HEK293T (cell line): Measurements from ENCODE around the gene LAGE3.

Experiments
- CTCF ChIA-PET: fragments of 350-600 bp; formaldehyde crosslinking; extraction: SDS; loops from one replicate; lab custom pipeline; 2021; ENCODE audit warnings: antibody characterized with exemption, inconsistent platforms; lab: Yijun Ruan, JAX
- POLR2A ChIA-PET: fragments of 350-600 bp; formaldehyde crosslinking; extraction: SDS; loops from one replicate; lab custom pipeline; 2020; ENCODE audit warnings: antibody characterized with exemption, inconsistent platforms; lab: Yijun Ruan, JAX
- DNase-seq: peaks from one replicate; pipeline ENCODE4 v3.0.0; 2012; ENCODE audit warnings: mixed read lengths; ENCODE audit errors: extremely low spot score
- ARNT ChIP-seq: fragments of 450-650 bp; IDR thresholded peaks from 2 replicates; pipeline ENCODE4 v1.6.1; 2017; ENCODE audit warnings: mild to moderate bottlenecking
- BHLHE40 ChIP-seq: fragments of 450-650 bp; IDR thresholded peaks from 2 replicates; pipeline ENCODE4 v1.6.1; 2016; ENCODE audit warnings: mild to moderate bottlenecking, moderate library complexity, borderline replicate concordance
- CTBP1 ChIP-seq: fragments of 450-650 bp; IDR thresholded peaks from 2 replicates; pipeline ENCODE4 v1.6.1; 2016; ENCODE audit warnings: borderline replicate concordance
- ELF4 ChIP-seq: fragments of 450-650 bp; IDR thresholded peaks from 2 replicates; pipeline ENCODE4 v1.6.1; 2017; ENCODE audit warnings: antibody characterized with exemption
- FOXA1 ChIP-seq: fragments of 450-650 bp; IDR thresholded peaks from 2 replicates; pipeline ENCODE4 v1.6.1; 2016; ENCODE audit warnings: mild to moderate bottlenecking
- FOXK2 ChIP-seq: fragments of 450-650 bp; IDR thresholded peaks from 2 replicates; pipeline ENCODE4 v1.6.1; 2016; ENCODE audit warnings: mild to moderate bottlenecking
- FOXM1 ChIP-seq: fragments of 450-650 bp; IDR thresholded peaks from 2 replicates; pipeline ENCODE4 v1.6.1; 2017; ENCODE audit warnings: mild to moderate bottlenecking, borderline replicate concordance
- HDGF ChIP-seq: fragments of 450-650 bp; IDR thresholded peaks from 2 replicates; pipeline ENCODE4 v1.6.1; 2017; ENCODE audit warnings: antibody characterized with exemption, borderline replicate concordance
- L3MBTL2 ChIP-seq: fragments of 450-650 bp; conservative IDR thresholded peaks from 2 replicates; pipeline ENCODE4 v1.6.1; 2016; ENCODE audit warnings: mild to moderate bottlenecking
- LEF1 ChIP-seq: fragments of 450-650 bp; IDR thresholded peaks from 2 replicates; pipeline ENCODE4 v1.6.1; 2017; ENCODE audit warnings: mild to moderate bottlenecking, borderline replicate concordance
- NFRKB ChIP-seq: fragments of 450-650 bp; IDR thresholded peaks from 2 replicates; pipeline ENCODE4 v1.6.1; 2016; ENCODE audit warnings: mild to moderate bottlenecking, moderate library complexity
- SP1 ChIP-seq: fragments of 450-650 bp; IDR thresholded peaks from 2 replicates; pipeline ENCODE4 v1.6.1; 2017
- SUZ12 ChIP-seq: fragments of 450-650 bp; IDR thresholded peaks from 2 replicates; pipeline ENCODE4 v1.6.1; 2016; ENCODE audit warnings: mild to moderate bottlenecking
- TARDBP ChIP-seq: fragments of 450-650 bp; IDR thresholded peaks from 2 replicates; pipeline ENCODE4 v1.6.1; 2016
- ZNF384 ChIP-seq: fragments of 450-650 bp; IDR thresholded peaks from 2 replicates; pipeline ENCODE4 v1.6.1; 2016
- TF ChIP-seq, protein P1 (sequence below): fragments of 450-650 bp; IDR thresholded peaks from 2 replicates; pipeline ENCODE4 v1.6.1; 2016

Gene LAGE3

DNA sequence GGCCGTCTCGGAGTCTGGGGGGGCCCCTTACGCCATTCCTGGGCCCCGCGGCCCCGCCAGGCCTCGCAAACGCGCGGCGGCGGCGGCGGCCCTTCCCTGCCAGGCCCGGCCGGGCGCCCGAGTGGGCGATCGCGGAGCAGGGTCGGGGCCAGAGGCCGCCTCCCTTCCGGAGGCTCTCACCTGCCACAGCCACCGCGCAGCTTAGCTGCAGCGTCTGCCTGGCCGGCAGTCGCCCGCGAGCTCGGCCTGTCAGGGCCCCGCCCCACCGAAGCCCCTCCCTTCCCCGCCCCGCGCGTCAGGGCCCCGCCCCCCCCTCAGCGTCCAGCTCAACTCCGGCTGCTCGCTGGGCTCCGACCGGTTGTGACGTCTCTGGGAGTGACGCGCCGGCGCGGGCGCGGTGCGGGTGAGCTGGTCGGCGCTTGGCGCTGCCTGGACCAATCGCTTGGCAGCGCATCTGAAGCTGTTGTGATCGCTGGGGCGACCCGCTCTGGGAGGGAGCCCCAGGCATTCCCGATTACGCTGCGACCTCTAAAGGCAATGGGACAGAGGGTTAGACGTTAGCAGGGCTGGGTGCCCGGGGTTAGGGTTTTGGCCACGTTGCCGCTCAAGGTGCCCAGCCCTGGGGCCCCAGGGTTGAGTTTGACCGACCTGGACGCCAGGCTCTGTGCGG, 11.5 kb upstream of the LAGE3 start, which contains the start of gene SLC10A3:
Gene SLC10A3 (minus strand): TSS at position 216 of the 670 bp plus-strand sequence. CDS start 1,689 bp downstream, outside the sequence.
- TF ChIP-seq, protein P1, sequence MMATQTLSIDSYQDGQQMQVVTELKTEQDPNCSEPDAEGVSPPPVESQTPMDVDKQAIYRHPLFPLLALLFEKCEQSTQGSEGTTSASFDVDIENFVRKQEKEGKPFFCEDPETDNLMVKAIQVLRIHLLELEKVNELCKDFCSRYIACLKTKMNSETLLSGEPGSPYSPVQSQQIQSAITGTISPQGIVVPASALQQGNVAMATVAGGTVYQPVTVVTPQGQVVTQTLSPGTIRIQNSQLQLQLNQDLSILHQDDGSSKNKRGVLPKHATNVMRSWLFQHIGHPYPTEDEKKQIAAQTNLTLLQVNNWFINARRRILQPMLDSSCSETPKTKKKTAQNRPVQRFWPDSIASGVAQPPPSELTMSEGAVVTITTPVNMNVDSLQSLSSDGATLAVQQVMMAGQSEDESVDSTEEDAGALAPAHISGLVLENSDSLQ, result peak; percentile 82
- TF ChIP-seq FOXM1 (peak; percentile 45; the same call in 1 of the 2 replicates), SUZ12 (no peak), LEF1 (peak; percentile 29; the same call in 1 of the 2 replicates)
- DNase-seq, result peak; percentile 96
- ChIA-PET POLR2A (interaction anchor here (0.7 to 4.2 kb wide), 20 partner anchors 9 to 112 kb away, joined by 3 to 21 read pairs (median 6); partner anchors contain the start of genes ATP6AP1, DNASE1L1, EMD and FAM3A), CTCF (interaction anchor here (0.6 to 1.2 kb wide), 2 partner anchors 117 to 159 kb away, joined by 3 to 5 read pairs; no protein-coding TSS in a partner anchor)

DNA sequence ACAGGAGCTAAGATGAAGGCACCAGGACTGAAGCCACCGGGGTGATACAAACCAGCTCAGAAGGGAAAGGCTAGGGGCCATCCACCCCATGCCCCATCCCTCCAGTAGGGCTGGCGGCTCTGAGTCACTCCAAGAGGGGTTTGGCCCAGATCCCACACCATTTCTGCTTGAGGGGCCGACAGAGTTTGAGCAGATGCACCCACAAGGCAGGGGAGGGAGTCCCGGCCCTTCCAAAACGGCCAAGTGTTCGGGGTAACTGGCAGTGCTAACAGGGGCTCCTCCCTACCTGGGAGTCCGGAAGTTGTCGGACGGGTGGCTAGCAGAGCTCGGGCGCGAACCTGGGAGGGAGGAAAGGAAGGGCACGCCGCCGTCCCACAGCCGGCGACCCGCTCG, 10.9 kb upstream of the LAGE3 start:
- POLR2A ChIA-PET, result interaction anchor here (0.6 to 4.2 kb wide), 22 partner anchors 8 to 111 kb away, joined by 3 to 21 read pairs (median 6); partner anchors contain the start of genes ATP6AP1, DNASE1L1, EMD and FAM3A
- DNase-seq, result no peak
- CTCF ChIA-PET, result interaction anchor here (0.6 to 1.2 kb wide), 2 partner anchors 117 to 159 kb away, joined by 3 to 5 read pairs; no protein-coding TSS in a partner anchor
- TF ChIP-seq CTBP1, result no peak
- TF ChIP-seq NFRKB, result no peak
- TF ChIP-seq FOXM1, result no peak
- TF ChIP-seq TARDBP, result no peak
- no peak for TF ChIP-seq HDGF
- TF ChIP-seq, protein P1, result no peak
- TF ChIP-seq ARNT, result no peak
- TF ChIP-seq FOXA1, result no peak
- TF ChIP-seq FOXK2, result no peak
- no peak for TF ChIP-seq ZNF384
- no peak for TF ChIP-seq LEF1
- no peak for TF ChIP-seq SUZ12
- TF ChIP-seq SP1, result no peak
- TF ChIP-seq BHLHE40, result no peak
- no peak for TF ChIP-seq L3MBTL2
- TF ChIP-seq ELF4, result no peak

DNA sequence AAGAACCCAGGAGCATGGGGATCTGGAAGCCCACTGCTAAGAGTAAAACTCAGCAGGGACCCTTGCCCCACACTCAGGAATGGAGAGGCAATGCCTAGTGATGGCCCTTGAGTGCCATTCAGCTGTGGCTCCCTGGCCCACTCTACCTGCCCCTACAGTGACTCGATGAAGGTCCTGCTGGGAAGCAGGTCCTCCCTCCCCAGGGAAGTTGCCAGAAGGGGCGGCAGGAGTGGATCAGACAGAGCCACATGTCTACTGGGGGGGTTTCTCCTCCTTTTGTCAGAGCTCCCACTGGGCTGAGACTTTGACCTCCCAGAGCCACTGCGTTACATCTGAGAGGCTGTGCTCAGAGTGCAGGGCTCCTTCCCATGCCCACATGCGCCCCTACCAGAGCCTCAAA, 10.1 kb upstream of the LAGE3 start:
- POLR2A ChIA-PET, result interaction anchor here (0.6 to 4.2 kb wide), 14 partner anchors 9 to 91 kb away, joined by 3 to 21 read pairs (median 8); partner anchors contain the start of genes ATP6AP1, FAM3A, LAGE3 and RPL10
- TF ChIP-seq LEF1, result no peak
- TF ChIP-seq CTBP1, result no peak
- no peak for TF ChIP-seq FOXK2
- no peak for TF ChIP-seq SP1
- TF ChIP-seq FOXA1, result no peak
- no peak for TF ChIP-seq TARDBP
- TF ChIP-seq ELF4, result no peak
- no peak for TF ChIP-seq ARNT
- no peak for TF ChIP-seq BHLHE40
- TF ChIP-seq FOXM1, result no peak
- TF ChIP-seq SUZ12, result no peak
- TF ChIP-seq NFRKB, result no peak
- TF ChIP-seq L3MBTL2, result no peak
- no peak for TF ChIP-seq HDGF
- no peak for TF ChIP-seq ZNF384
- TF ChIP-seq, protein P1, result no peak
- no peak for DNase-seq
- CTCF ChIA-PET, result interaction anchor here (0.5 to 1.2 kb wide), 2 partner anchors 48 to 116 kb away, joined by 4 to 5 read pairs; no protein-coding TSS in a partner anchor

DNA sequence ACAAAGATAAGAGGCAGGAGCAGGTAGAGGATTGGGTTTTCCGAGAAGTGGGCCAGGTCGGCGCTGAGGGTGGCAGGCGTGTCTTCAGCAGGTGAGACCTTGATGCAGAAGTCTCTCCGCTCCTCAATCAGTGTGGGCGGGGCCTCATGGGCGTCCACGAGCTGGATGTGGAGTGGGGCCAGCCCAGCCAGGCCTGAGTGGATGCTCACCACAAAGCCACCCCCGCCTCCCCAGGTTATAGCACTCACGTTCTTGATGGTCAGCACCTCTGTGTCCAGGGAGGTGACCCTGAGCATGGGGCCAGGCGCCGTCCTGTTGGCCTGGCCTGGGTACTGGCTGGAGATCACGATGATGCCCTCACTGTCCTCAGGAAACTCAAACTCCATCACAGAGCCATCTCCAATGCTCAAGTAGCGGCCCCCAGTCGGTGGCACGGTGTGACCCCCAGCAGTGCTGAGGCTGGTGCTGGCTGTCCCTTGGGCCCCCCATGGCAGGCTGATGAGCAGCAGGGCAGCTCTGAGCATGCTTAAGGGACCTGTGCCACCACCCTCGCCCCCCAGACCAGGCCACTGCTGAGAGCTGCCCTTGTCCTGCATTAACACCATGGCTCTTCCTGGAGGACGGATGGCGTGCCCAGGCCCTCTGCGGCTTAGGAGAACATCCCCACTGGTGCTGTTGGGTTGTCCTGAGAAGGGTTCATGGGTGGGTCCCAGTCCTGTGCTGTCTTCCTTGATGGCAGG, 9.4 kb upstream of the LAGE3 start:
- no peak for DNase-seq
- ChIA-PET POLR2A (interaction anchor here (1.1 to 4.2 kb wide), 10 partner anchors 8 to 90 kb away, joined by 3 to 21 read pairs (median 5); partner anchors contain the start of genes FAM3A, LAGE3, RPL10 and TAFAZZIN), CTCF (interaction anchor here (0.5 kb wide), 1 partner anchor 48 kb away, joined by 4 read pairs; no protein-coding TSS in a partner anchor)
- TF ChIP-seq FOXK2 (no peak), L3MBTL2 (no peak), FOXA1 (no peak), BHLHE40 (no peak), CTBP1 (no peak), HDGF (no peak), FOXM1 (no peak), ELF4 (no peak), ARNT (no peak), SP1 (no peak), NFRKB (no peak), SUZ12 (no peak), TARDBP (no peak), LEF1 (no peak), ZNF384 (no peak)
- TF ChIP-seq, protein P1, result no peak
